Activated CD4-positive, alpha-beta memory T cell treated with anti-CD3 and anti-CD28 coated beads, Interleukin-2, amount 10 ng/mL, durations not matched to agents 7 days and 5 days (primary cell): Measurements from ENCODE around the gene A3GALT2. TPM values are rescaled to one million over a fixed set of nuclear protein-coding genes. Genes with fewer than 3 reads are reported as not detected.
A peak's percentile ranks its signal among the peaks of the same experiment; 100 is the strongest.
"Not testable (repeated sequence)": the region's sequence is repeated elsewhere in the genome, so short reads cannot be mapped to it uniquely, and the experiment has no call there.

Experiments used
- CTCF ChIA-PET: fragments of 350-600 bp; sonication (Branson Sonifier 250); formaldehyde crosslinking; loops from one replicate; lab custom pipeline; 2021; ENCODE audit warnings: antibody characterized with exemption, inconsistent platforms; lab: Charles Lee
- POLR2A ChIA-PET: fragments of 350-600 bp; sonication (Branson Sonifier 250); formaldehyde crosslinking; loops from one replicate; lab custom pipeline; 2021; ENCODE audit warnings: antibody characterized with exemption; lab: Charles Lee
- DNase-seq: peaks from one replicate; pipeline ENCODE4 v3.0.0-alpha.2; 2020
- H3K27ac Mint-ChIP-seq: one replicate; pipeline ENCODE4 v1.8.0; 2021; ENCODE audit warnings: mild to moderate bottlenecking, mixed read lengths
- H3K27me3 Mint-ChIP-seq: one replicate; pipeline ENCODE4 v1.8.0; 2021; ENCODE audit warnings: mixed read lengths
- H3K36me3 Mint-ChIP-seq: one replicate; pipeline ENCODE4 v1.8.0; 2021; ENCODE audit warnings: low read depth, mixed read lengths
- H3K4me1 Mint-ChIP-seq: one replicate; pipeline ENCODE4 v1.8.0; 2021; ENCODE audit warnings: mixed read lengths
- H3K4me3 Mint-ChIP-seq: one replicate; pipeline ENCODE4 v1.8.0; 2021; ENCODE audit warnings: mild to moderate bottlenecking, mixed read lengths
- H3K9me3 Mint-ChIP-seq: one replicate; pipeline ENCODE4 v1.8.0; 2021; ENCODE audit warnings: mixed read lengths
- total RNA-seq, 2 experiments: library from RNA; stranded (reverse); gene quantifications; one replicate each; pipeline ENCODE4 v1.2.3, GENCODE V29; 2021

Gene A3GALT2
- total RNA-seq, 2 experiments from 2014 or later: not detected

DNA sequence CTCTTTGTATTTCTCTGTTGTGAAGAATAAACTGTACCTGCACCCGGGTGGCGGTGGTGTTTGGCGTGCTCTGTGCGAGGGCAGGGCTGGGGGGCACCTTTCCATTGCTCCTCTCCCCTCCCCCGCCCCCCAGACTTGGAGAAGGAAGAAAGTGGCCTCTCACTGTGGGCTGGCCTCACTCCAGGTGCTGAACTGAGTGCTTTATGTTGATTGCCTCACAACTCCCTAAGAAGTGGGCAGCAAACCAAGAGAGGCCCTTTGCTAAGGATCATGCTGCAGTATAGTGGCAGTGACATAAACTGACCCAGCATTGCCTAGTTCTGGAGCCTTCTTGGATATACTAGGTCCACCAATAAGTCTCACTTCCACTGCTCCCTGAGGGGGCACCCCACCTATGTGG lies 20.2 kb downstream of the A3GALT2 start:
- ChIA-PET CTCF (no interaction called here), POLR2A (no interaction called here)
- peaks cover 21% of the 10 kb centered on the region for H3K36me3 Mint-ChIP-seq
- H3K4me3 Mint-ChIP-seq: no peak overlapping the region
- H3K27me3 Mint-ChIP-seq: peaks cover 1% of the 10 kb centered on the region
- no peak overlapping the region for H3K27ac Mint-ChIP-seq
- no peak for DNase-seq
- peaks cover 2% of the 10 kb centered on the region for H3K9me3 Mint-ChIP-seq
- H3K4me1 Mint-ChIP-seq: peaks cover 42% of the 10 kb centered on the region

DNA sequence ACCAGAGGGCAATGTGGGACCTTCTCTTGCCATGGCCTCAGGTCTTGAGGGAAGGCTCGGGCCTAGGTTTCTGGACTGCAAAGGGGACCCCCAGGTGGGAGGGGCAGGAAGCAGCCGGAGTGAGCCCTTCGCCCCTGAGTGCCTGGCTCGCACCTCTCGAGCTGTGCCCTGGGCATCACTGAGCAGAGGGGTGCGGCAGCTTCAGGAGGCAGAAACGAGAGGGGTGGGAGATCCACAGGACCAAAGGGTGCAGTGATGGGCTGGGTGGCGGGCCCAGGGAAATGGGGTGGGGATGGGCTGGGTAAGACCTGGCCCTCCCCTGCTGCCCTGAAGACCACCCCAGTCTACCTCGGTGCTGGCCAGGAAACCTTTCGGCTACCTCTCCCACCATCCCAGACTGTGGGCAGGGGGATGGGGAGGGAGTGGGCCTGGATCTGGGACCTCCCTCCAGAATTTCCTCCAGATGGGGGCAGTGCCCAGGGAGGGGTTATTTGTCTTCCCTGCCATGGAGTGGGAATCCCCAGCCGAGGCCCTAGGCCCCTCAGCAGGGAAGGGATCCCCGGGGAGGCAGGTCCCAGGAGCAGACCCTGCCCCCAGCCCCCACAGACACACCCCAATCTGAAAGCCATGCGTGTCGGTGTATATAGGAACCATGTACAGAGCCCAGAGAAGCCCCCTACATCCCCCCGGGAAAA lies 21.3 kb downstream of the A3GALT2 start:
- ChIA-PET CTCF (interaction anchor here (1.5 to 5.8 kb wide), 4 partner anchors 51 to 313 kb away, joined by 3 to 83 read pairs (median 8); partner anchors contain the start of gene ZSCAN20), POLR2A (no interaction called here)
- Mint-ChIP-seq H3K4me1 (peaks cover 45% of the 10 kb centered on the region), H3K27ac (no peak overlapping the region), H3K36me3 (peaks cover 21% of the 10 kb centered on the region), H3K27me3 (no peaks in the 10 kb centered on the region), H3K4me3 (no peak overlapping the region), H3K9me3 (peaks cover 2% of the 10 kb centered on the region)
- DNase-seq: no peak

DNA sequence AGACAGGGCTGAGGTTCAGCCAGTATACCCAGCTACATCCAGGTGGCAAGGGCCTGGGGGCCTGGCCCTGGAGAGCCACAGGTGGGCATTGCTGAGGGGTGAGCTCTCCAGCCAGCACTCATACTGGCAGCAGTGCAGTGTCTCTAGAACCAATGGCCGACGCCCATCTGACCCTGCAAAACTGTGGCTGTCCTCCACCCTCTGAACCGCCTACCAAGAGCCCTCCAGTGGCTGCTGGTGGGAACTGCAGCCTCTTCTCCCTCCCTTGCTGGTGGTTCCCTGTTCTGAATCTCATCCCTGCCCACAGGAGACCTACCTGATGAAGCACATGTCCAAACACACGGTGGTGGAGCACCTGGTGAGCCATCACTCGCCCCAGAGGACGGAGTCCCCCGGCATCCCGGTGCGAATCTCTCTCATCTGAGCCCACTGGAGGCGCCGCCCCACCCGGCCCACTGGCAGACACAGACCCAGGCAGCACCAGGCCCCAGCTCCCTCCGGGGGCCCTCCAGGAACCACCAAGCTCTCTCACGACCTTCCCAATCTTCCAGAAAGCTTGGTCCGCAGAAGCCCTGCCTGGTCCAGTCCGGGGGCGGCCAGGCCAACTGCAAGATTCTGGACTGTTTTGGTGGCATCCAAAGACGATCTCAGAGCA lies 22.1 kb downstream of the A3GALT2 start:
- Mint-ChIP-seq H3K9me3 (peaks cover 2% of the 10 kb centered on the region), H3K36me3 (peaks cover 16% of the 10 kb centered on the region), H3K27ac (no peak overlapping the region), H3K4me1 (peaks cover 41% of the 10 kb centered on the region), H3K27me3 (no peaks in the 10 kb centered on the region), H3K4me3 (no peak overlapping the region)
- peak; percentile 66 for DNase-seq
- CTCF ChIA-PET: interaction anchor here (0.6 to 5.8 kb wide), 12 partner anchors 10 to 314 kb away, joined by 3 to 83 read pairs (median 4); partner anchors contain the start of gene ZSCAN20
- POLR2A ChIA-PET: no interaction called here

DNA sequence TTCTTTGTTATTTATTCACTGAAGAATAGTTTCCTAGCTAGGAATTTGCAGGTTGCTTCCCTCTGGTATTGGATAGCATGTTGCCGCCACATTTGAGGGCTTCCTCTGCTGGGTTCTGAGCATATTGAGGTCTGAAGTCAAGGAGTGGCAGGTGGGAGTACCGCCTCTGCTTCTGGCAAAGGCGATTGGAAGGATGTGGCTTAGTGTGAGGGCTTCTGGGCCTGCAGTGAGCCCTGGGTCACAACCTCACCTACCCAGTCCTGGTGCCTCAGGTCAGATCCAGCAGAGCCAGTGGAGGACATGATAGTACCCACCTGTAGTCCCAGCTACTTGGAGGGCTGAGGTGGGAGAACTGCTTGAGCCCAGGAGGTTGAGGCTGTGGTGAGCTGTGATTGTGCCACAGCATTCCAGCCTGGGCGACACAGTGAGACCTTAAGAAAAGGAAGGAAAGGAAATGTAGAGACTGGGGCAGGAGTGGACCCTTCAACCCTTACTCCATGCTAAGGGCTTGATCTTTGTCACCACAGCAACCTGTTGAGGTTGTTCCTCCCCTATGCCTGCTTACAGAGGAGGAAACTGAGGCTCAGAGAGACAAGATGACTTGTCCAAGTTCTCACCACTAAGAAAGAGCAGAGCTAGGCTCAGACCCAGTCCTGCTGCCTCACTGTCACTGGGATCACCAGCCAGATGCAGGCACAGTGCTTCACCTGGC lies 22.8 kb downstream of the A3GALT2 start:
- DNase-seq: no peak
- Mint-ChIP-seq H3K4me3 (no peak overlapping the region), H3K9me3 (peaks cover 2% of the 10 kb centered on the region), H3K36me3 (peaks cover 13% of the 10 kb centered on the region), H3K4me1 (peaks cover 35% of the 10 kb centered on the region), H3K27ac (no peak overlapping the region), H3K27me3 (no peaks in the 10 kb centered on the region)
- POLR2A ChIA-PET: interaction anchor here (1.2 to 2.8 kb wide), 2 partner anchors 25 to 52 kb away, joined by 3 to 12 read pairs; no protein-coding TSS in a partner anchor
- CTCF ChIA-PET: interaction anchor here (0.6 to 5.8 kb wide), 13 partner anchors 8 to 315 kb away, joined by 3 to 83 read pairs (median 5); partner anchors contain the start of gene ZSCAN20

DNA sequence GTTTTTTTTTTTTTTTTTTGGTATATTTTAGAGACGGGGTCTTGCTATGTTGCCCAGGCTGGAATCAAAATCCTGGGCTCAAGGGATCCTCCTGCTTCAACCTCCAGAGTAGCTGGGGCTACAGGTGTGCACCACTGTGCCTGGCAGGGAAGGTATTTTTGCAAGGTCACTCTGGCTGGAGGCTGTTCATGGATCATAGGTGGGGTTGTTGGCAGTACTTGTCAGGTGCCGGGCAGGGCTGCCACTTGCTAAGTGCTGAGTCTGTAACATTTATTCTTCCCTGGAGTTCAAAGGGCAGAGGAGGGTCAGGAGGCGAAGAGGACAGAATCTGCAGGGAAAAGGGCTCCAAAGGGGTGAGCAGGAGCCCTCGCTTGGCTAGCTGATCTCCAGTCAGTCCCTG lies 24.1 kb downstream of the A3GALT2 start:
- H3K4me1 Mint-ChIP-seq: peaks cover 23% of the 10 kb centered on the region
- CTCF ChIA-PET: interaction anchor here (0.7 to 5.8 kb wide), 18 partner anchors 9 to 420 kb away, joined by 3 to 83 read pairs (median 6); partner anchors contain the start of gene ZSCAN20
- H3K27ac Mint-ChIP-seq: no peak overlapping the region
- no peaks in the 10 kb centered on the region for H3K27me3 Mint-ChIP-seq
- no peak for DNase-seq
- H3K9me3 Mint-ChIP-seq: no peaks in the 10 kb centered on the region
- POLR2A ChIA-PET: interaction anchor here (1.2 to 2.8 kb wide), 2 partner anchors 24 to 53 kb away, joined by 3 to 12 read pairs; no protein-coding TSS in a partner anchor
- peaks cover 3% of the 10 kb centered on the region for H3K36me3 Mint-ChIP-seq
- H3K4me3 Mint-ChIP-seq: no peak overlapping the region

DNA sequence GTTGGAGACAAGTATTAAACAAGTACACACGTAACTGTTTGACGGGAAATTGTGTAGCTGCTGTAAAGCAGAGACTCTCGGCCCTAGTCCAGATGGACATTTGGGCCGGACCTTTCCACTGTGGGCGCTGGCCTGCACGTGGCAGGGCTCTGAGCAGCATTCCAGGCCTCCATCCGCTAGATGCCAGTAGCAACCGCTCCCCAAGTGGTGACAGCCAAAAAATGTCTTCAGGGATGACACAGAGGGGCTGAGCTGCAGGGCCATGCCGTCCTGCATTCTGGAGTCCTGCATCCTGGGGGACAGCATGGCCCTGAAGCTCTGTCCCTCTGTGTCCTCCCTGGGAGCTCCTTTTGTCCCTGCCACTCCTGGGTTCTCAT lies 24.8 kb downstream of the A3GALT2 start:
- CTCF ChIA-PET: interaction anchor here (0.7 to 5.8 kb wide), 45 partner anchors 10 to 292 kb away, joined by 3 to 83 read pairs (median 5); partner anchors contain the start of genes A3GALT2 and ZSCAN20
- no peaks in the 10 kb centered on the region for H3K27me3 Mint-ChIP-seq
- DNase-seq: no peak
- no peaks in the 10 kb centered on the region for H3K9me3 Mint-ChIP-seq
- peaks cover 18% of the 10 kb centered on the region for H3K4me1 Mint-ChIP-seq
- H3K4me3 Mint-ChIP-seq: no peak overlapping the region
- no peak overlapping the region for H3K27ac Mint-ChIP-seq
- peaks cover 3% of the 10 kb centered on the region for H3K36me3 Mint-ChIP-seq
- POLR2A ChIA-PET: interaction anchor here (1.0 to 2.8 kb wide), 4 partner anchors 24 to 173 kb away, joined by 3 to 12 read pairs (median 4); partner anchors contain the start of gene TRIM62

DNA sequence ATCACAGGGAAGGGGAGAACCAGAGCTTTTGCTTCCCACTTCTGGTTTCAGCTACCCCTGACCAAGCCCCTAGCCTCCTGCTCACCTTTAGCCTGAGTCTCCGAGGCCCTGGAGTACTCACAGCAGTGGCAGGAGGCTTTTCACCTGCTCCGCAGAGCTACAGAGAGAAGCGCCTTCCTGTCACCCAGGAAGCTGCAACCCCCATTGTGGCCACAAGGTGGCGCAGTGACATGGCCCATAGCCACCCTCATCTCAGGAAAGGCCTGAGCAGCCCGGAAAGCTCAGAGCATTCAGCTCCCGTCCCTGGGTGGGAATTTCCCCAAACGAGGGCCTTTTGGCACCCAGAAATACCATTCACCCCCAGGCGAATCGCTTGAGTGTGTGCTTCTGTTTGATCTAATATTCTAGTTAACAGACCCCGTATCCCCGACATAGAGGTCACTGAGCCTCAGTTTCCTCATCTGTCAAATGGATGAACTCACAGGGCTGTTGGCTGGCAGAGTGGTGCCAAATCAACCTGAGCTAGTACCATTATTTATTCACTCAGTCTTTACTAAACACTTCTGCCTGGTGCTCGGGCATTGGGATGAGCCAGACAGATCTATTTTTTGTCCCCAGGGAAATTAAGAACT lies 25.3 kb downstream of the A3GALT2 start:
- Mint-ChIP-seq H3K4me3 (no peak overlapping the region), H3K4me1 (peaks cover 18% of the 10 kb centered on the region), H3K36me3 (peaks cover 3% of the 10 kb centered on the region), H3K27me3 (no peaks in the 10 kb centered on the region), H3K27ac (no peak overlapping the region), H3K9me3 (no peaks in the 10 kb centered on the region)
- ChIA-PET CTCF (interaction anchor here (0.6 to 5.8 kb wide), 50 partner anchors 10 to 317 kb away, joined by 3 to 83 read pairs (median 4); partner anchors contain the start of genes A3GALT2 and ZSCAN20), POLR2A (interaction anchor here (1.0 to 2.8 kb wide), 4 partner anchors 25 to 174 kb away, joined by 3 to 12 read pairs (median 4); partner anchors contain the start of gene TRIM62)
- peak; percentile 91 for DNase-seq

DNA sequence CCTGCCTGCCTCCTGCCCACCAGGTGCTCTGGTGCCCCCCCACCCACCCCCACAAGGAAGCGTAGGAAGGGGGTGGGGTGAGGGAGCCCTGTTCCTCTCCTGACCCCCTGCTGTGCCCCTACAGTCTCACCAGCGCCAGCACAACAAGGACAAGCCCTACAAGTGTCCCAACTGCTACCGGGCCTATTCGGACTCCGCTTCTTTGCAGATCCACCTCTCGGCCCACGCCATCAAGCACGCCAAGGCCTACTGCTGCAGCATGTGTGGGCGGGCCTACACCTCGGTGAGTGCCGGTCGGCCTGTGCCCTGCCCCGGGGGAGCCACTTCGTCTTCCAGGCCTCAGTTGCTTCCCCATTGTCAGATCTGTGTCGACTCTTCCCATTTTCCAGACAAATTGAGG lies 25.9 kb downstream of the A3GALT2 start:
- POLR2A ChIA-PET: interaction anchor here (1.0 to 2.8 kb wide), 3 partner anchors 55 to 174 kb away, joined by 3 to 12 read pairs (median 5); partner anchors contain the start of gene TRIM62
- Mint-ChIP-seq H3K27ac (no peak overlapping the region), H3K36me3 (peaks cover 3% of the 10 kb centered on the region)

DNA sequence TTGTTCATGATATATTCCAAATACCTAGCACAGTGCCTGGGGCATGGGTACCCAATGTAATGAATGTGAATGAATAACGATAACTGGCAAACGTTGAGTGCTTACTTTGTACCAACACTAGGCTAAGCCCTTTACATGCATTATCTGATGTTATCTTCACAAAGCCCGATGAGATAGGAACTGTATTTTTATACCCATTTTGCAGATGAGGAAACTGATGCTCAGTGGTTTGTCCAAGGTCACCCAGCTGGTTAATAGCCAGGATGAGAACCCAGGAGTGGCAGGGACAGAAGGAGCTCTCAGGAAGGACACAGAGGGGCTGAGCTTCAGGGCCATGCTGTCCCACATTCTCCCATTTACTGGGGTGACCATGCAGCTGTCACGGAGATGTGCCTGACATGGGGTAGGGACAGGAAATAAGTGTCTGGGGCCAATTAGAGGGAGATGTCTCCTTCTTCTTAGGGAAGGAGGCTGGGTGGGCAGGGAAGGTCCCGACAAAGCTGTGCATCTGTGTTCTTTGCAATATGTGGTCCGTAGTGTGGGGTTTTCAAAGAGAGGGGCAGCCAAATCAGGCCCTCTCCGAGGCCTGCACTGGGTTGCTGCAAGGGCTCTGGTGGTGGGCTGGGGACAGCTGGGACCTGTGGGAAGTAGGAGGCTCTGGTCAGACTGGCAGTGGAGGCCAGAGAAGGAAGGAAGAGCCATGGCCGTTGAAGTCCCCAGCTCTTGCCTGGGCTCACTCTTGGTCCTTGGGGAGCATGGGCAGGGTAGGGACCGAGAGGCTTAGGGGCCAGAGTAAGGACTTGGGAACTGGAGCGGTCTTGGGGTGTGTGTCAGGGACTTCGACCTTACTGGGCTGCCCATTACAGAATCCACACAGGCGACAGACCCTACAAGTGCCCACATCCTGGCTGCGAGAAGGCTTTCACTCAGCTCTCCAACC lies 26.6 kb downstream of the A3GALT2 start:
- no peaks in the 10 kb centered on the region for H3K27me3 Mint-ChIP-seq
- POLR2A ChIA-PET: interaction anchor here (1.1 kb wide), 1 partner anchor 113 kb away, joined by 3 read pairs; the partner anchor contains the start of gene TRIM62
- no peak overlapping the region for H3K27ac Mint-ChIP-seq
- no peaks in the 10 kb centered on the region for H3K9me3 Mint-ChIP-seq
- peaks cover 18% of the 10 kb centered on the region for H3K4me1 Mint-ChIP-seq
- H3K4me3 Mint-ChIP-seq: no peak overlapping the region
- peaks cover 6% of the 10 kb centered on the region for H3K36me3 Mint-ChIP-seq
- no peak for DNase-seq
- CTCF ChIA-PET: interaction anchor here (0.6 to 5.8 kb wide), 15 partner anchors 11 to 401 kb away, joined by 3 to 83 read pairs (median 4); partner anchors contain the start of genes A3GALT2 and ZSCAN20

More for the DNA sequence above, 25.9 kb downstream of the A3GALT2 start:
- Mint-ChIP-seq H3K27me3 (no peaks in the 10 kb centered on the region), H3K9me3 (no peaks in the 10 kb centered on the region), H3K4me1 (peaks cover 18% of the 10 kb centered on the region), H3K4me3 (no peak overlapping the region)
- DNase-seq: no peak
- CTCF ChIA-PET: interaction anchor here (0.6 to 5.8 kb wide), 45 partner anchors 11 to 401 kb away, joined by 3 to 83 read pairs (median 4); partner anchors contain the start of genes A3GALT2 and ZSCAN20

DNA sequence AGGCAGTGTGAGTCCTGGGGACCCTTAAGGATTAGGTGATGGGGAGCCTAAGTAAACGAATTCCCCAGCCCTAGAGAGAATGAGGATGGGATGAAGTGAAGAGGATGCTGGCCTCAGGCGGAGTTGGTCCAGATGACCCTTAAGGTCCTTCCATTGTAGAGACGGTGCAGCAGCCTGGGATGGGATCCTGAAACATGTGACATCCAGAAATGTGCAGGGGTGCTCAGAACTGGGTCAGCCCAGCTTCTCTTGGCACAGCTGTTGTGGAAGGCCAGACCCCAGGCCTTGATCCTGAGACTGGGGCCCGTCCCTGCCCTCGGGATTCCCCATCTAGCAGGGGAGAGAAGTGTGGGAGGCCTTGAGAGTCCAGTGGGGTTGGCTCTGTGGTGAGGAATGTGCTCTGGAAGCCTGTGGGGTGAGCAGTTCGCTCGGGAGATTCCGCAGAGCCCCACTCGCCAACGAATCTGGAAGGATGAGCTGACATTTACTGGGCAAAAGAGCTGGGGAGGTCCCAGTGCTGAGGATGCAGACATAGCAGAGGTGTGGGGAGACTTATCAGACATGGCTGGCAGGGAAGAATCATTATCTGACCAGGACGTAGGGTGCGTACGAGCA lies 28.1 kb downstream of the A3GALT2 start:
- no peak overlapping the region for H3K4me3 Mint-ChIP-seq
- POLR2A ChIA-PET: no interaction called here

DNA sequence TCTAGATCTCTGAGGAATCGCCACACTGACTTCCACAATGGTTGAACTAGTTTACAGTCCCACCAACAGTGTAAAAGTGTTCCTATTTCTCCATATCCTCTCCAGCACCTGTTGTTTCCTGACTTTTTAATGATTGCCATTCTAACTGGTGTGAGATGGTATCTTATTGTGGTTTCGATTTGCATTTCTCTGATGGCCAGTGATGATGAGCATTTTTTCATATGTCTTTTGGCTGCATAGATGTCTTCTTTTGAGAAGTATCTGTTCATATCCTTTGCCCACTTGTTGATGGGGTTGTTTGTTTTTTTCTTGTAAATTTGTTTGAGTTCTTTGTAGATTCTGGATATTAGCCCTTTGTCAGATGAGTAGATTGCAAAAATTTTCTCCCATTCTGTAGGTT lies 30.3 kb downstream of the A3GALT2 start:
- H3K36me3 Mint-ChIP-seq: peaks cover 13% of the 10 kb centered on the region
- H3K4me1 Mint-ChIP-seq, DNase-seq, H3K27me3 Mint-ChIP-seq, H3K4me3 Mint-ChIP-seq, H3K9me3 Mint-ChIP-seq, H3K27ac Mint-ChIP-seq, CTCF ChIA-PET, POLR2A ChIA-PET: not testable (repeated sequence)

More for the DNA sequence above, 28.1 kb downstream of the A3GALT2 start:
- peaks cover 10% of the 10 kb centered on the region for H3K36me3 Mint-ChIP-seq
- H3K27ac Mint-ChIP-seq: no peak overlapping the region
- peaks cover 9% of the 10 kb centered on the region for H3K4me1 Mint-ChIP-seq
- CTCF ChIA-PET: interaction anchor here (1.8 kb wide), 1 partner anchor 55 kb away, joined by 3 read pairs; no protein-coding TSS in a partner anchor
- DNase-seq: no peak
- no peaks in the 10 kb centered on the region for H3K9me3 Mint-ChIP-seq
- no peaks in the 10 kb centered on the region for H3K27me3 Mint-ChIP-seq
